K562 (cell line): ENCODE data around the gene MYOM1. TPM values are rescaled to one million over a fixed set of nuclear protein-coding genes. Genes with fewer than 3 reads are reported as not detected.

Experiments used
- polyA plus RNA-seq, 8 experiments: library from polyadenylated mRNA; depleted of rRNA in 4 of 8; stranded (reverse) in 5 of 8; unstranded in 3 of 8; fragments of >200 nt; fragmentation: Nextera tagmentation in 2 of 8; fragmentation: Illumina TruSeq in 1 of 8; extraction: Ambion mirVana in 2 of 8; extraction: Trizol in 1 of 8; gene quantifications; 2 replicates each; pipeline versions ENCODE4 v1.2.1 to v1.2.3, GENCODE V29; 2011 to 2014; ENCODE audit warnings: inconsistent platforms in 1 of 8, missing spikeins in 1 of 8
- total RNA-seq, 7 experiments: library from RNA; depleted of rRNA in 6 of 7; stranded (reverse); fragments of >200 nt in 6 of 7; fragmentation: Illumina TruSeq in 2 of 7; extraction: Trizol in 2 of 7; gene quantifications; 2 replicates each; pipeline versions ENCODE4 v1.2.1 to v1.2.3, GENCODE V29; 2011 to 2021; ENCODE audit warnings: low replicate concordance in 1 of 7
- TF ChIP-seq, protein P1 (sequence below), 2 experiments: fragments of 450-650 bp; IDR thresholded peaks; 2 replicates each; pipeline ENCODE4 v1.6.1; 2016; ENCODE audit warnings: mild to moderate bottlenecking in 2 of 2, borderline replicate concordance in 1 of 2, low read depth in 1 of 2, moderate library complexity in 1 of 2

MYOM1 gene
- total and polyA plus RNA-seq, 9 of the 15 experiments (the other 6 are each of a cell fraction or from before 2014, with no cell fraction given), result 0.01 to 0.62 (median 0.25) TPM

- TF ChIP-seq, protein P1, sequence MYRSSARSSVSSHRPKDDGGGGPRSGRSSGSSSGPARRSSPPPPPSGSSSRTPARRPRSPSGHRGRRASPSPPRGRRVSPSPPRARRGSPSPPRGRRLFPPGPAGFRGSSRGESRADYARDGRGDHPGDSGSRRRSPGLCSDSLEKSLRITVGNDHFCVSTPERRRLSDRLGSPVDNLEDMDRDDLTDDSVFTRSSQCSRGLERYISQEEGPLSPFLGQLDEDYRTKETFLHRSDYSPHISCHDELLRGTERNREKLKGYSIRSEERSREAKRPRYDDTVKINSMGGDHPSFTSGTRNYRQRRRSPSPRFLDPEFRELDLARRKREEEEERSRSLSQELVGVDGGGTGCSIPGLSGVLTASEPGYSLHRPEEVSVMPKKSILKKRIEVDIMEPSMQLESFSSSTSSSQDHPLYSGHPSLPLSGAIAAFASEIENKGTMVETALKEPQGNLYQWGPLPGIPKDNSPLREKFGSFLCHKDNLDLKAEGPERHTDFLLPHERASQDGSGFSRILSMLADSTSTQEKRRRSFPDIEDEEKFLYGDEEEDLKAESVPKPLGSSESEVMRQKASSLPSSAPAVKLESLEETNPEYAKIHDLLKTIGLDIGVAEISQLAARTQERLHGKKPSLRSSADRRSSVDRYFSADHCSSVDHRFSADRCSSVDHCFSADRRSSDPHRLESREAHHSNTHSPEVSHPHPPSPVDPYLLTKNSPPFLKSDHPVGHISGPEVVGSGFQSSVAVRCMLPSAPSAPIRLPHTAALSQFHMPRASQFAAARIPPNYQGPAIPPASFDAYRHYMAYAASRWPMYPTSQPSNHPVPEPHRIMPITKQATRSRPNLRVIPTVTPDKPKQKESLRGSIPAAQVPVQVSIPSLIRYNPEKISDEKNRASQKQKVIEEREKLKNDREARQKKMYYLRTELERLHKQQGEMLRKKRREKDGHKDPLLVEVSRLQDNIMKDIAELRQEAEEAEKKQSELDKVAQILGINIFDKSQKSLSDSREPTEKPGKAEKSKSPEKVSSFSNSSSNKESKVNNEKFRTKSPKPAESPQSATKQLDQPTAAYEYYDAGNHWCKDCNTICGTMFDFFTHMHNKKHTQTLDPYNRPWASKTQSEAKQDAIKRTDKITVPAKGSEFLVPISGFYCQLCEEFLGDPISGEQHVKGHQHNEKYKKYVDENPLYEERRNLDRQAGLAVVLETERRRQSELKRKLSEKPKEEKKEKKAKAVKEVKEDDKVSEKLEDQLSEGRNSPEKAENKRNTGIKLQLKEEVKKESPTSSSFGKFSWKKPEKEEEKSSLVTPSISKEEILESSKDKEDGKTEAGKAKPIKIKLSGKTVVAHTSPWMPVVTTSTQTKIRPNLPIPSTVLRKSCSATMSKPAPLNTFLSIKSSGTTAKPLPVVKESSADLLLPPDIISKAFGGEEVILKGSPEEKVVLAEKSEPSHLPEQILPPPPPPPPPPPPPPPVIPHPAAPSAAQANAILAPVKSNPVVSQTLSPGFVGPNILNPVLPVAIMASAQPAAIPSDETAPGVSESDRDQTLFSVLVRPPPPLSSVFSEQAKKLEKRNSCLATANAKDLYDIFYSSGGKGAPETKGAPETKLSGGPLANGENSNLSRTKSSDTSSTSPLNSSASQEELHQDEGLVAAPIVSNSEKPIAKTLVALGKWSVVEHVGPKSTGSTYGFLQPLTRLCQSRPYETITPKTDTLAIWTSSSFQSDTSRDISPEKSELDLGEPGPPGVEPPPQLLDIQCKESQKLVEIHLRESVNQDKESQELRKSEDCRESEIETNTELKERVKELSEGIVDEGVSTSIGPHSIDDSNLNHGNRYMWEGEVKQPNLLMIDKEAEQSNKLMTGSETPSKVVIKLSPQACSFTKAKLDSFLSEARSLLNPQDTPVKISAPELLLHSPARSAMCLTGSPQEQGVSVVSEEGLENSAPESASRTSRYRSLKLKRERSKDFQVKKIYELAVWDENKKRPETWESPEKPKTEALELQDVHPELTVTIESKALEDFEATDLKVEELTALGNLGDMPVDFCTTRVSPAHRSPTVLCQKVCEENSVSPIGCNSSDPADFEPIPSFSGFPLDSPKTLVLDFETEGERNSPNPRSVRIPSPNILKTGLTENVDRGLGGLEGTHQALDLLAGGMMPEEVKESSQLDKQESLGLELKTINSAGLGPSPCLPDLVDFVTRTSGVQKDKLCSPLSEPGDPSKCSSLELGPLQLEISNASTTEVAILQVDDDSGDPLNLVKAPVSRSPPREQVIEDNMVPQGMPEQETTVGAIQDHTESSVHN (IDR thresholded peaks at IDR 0.05; ENCODE audit: borderline replicate concordance in 1 of 2, low read depth in 1 of 2), result no peak
- TF ChIP-seq, all 486 proteins: peak for 0
These were observed 65.6 kb downstream of the MYOM1 start (continued) for GRCh38 chr18:3154214-3154613.
